ACC112 (cell line): ENCODE data around the gene DPF3.
A peak's percentile ranks its signal among the peaks of the same experiment; 100 is the strongest.

ENCODE experiments used
- H2AFZ ChIP-seq: fragments of 200-600 bp; sonication (generic); one replicate; pipeline ENCODE4 v1.6.0; 2017; ENCODE audit warnings: antibody characterized with exemption, low read length; ENCODE audit not compliant: unreplicated experiment
- H3K27ac ChIP-seq: fragments of 200-600 bp; sonication (generic); 2 replicates; pipeline ENCODE4 v1.5.1; 2014; ENCODE audit warnings: low read depth, mild to moderate bottlenecking, antibody characterized with exemption, low read length, moderate library complexity
- H3K27me3 ChIP-seq: fragments of 200-600 bp; sonication (generic); 2 replicates; pipeline ENCODE4 v1.6.1; 2014; ENCODE audit warnings: mild to moderate bottlenecking, antibody characterized with exemption, low read length, moderate library complexity, mixed read lengths; ENCODE audit not compliant: insufficient read depth
- H3K36me3 ChIP-seq: fragments of 200-600 bp; sonication (generic); 2 replicates; pipeline ENCODE4 v1.6.1; 2016; ENCODE audit warnings: mild to moderate bottlenecking, antibody characterized with exemption, low read length, moderate library complexity, mixed read lengths; ENCODE audit not compliant: insufficient read depth
- H3K4me1 ChIP-seq: fragments of 200-600 bp; sonication (generic); one replicate; pipeline ENCODE4 v1.6.1; 2016; ENCODE audit warnings: low read length, mixed read lengths; ENCODE audit not compliant: insufficient read depth, unreplicated experiment, control insufficient read depth
- H3K4me3 ChIP-seq: fragments of 200-600 bp; sonication (generic); 2 replicates; pipeline ENCODE4 v1.5.1; 2014; ENCODE audit warnings: mild to moderate bottlenecking, low read depth, low read length
- H3K79me2 ChIP-seq: fragments of 200-600 bp; sonication (generic); one replicate; pipeline ENCODE4 v1.6.0; 2016; ENCODE audit warnings: low read length; ENCODE audit not compliant: control insufficient read depth, unreplicated experiment, insufficient read depth

Gene DPF3

DNA sequence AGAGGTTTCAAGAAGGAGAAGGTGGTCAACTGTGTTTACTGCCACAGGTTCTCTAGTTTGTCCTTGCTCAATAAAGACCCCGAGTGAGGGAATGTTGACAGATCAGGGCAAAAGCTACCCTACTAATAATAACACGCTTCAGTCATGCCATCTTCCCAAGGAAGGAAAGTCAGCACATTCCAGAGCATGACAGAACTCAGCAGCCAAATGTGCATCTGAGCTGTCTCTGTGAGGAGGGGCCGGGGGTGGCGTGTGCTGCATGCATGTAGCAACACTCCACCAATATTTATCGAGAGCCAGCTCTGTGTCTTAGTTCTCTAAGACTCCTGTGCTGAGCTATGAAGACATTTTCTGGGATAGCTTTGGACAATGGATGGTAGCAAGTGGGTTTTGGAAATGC lies 260.4 kb downstream of the DPF3 start:
- no peak overlapping the region for H3K27ac ChIP-seq
- H3K36me3 ChIP-seq = peaks cover 3% of the 10 kb centered on the region; the same call in 1 of the 2 replicates
- no peak overlapping the region for H2AFZ ChIP-seq
- no peak overlapping the region for H3K4me3 ChIP-seq
- no peaks in the 10 kb centered on the region for H3K79me2 ChIP-seq
- H3K27me3 ChIP-seq = no peaks in the 10 kb centered on the region
- peaks cover 29% of the 10 kb centered on the region for H3K4me1 ChIP-seq

- H2AFZ ChIP-seq = no peak overlapping the region
Observed at GRCh38 chr14:72632727-72633126, 261.2 kb downstream of the DPF3 start.

DNA sequence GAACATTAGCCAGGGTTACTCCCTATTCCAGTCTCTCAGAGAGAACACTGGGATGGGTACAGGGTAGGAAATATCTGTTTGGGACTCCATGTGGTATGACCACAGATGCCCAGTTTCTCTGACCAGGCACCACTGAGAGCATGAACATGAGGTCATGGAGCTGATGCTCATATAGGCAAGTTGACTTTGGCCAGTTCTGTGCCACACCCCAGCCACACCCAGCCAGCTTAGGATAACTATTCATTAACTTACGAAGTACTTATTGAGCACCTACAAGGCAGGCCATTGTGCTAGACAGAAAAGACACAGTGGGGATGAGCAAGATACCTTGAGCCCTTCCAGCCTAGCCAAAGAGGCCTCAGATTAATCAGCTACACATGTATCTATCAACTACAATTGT lies 262.5 kb downstream of the DPF3 start:
- H2AFZ ChIP-seq = no peak overlapping the region
- no peak overlapping the region for H3K4me3 ChIP-seq
- H3K36me3 ChIP-seq = peaks cover 7% of the 10 kb centered on the region; the same call in 1 of the 2 replicates
- no peak overlapping the region for H3K27ac ChIP-seq
- no peaks in the 10 kb centered on the region for H3K27me3 ChIP-seq
- H3K79me2 ChIP-seq = no peaks in the 10 kb centered on the region
- H3K4me1 ChIP-seq = peaks cover 14% of the 10 kb centered on the region

More at GRCh38 chr14:72632727-72633126, 261.2 kb downstream of the DPF3 start:
- no peaks in the 10 kb centered on the region for H3K79me2 ChIP-seq
- H3K27ac ChIP-seq = no peak overlapping the region
- no peaks in the 10 kb centered on the region for H3K27me3 ChIP-seq
- no peak overlapping the region for H3K4me3 ChIP-seq
- peaks cover 3% of the 10 kb centered on the region; the same call in 1 of the 2 replicates for H3K36me3 ChIP-seq
- peaks cover 21% of the 10 kb centered on the region for H3K4me1 ChIP-seq

- Histone ChIP-seq H3K36me3 (peaks cover 7% of the 10 kb centered on the region; the same call in 1 of the 2 replicates), H3K27ac (no peak overlapping the region), H3K4me3 (no peak overlapping the region), H2AFZ (no peak overlapping the region), H3K27me3 (no peaks in the 10 kb centered on the region), H3K4me1 (peaks cover 5% of the 10 kb centered on the region), H3K79me2 (no peaks in the 10 kb centered on the region)
Observed at GRCh38 chr14:72630374-72630773, 263.5 kb downstream of the DPF3 start.

GRCh38 chr14:72629534-72629933 lies 264.4 kb downstream of the DPF3 start:
- peaks cover 7% of the 10 kb centered on the region; the same call in 1 of the 2 replicates for H3K36me3 ChIP-seq
- no peak overlapping the region for H3K4me3 ChIP-seq
- no peaks in the 10 kb centered on the region for H3K27me3 ChIP-seq
- H2AFZ ChIP-seq = no peak overlapping the region
- H3K4me1 ChIP-seq = no peaks in the 10 kb centered on the region
- no peaks in the 10 kb centered on the region for H3K79me2 ChIP-seq
- H3K27ac ChIP-seq = no peak overlapping the region

DNA sequence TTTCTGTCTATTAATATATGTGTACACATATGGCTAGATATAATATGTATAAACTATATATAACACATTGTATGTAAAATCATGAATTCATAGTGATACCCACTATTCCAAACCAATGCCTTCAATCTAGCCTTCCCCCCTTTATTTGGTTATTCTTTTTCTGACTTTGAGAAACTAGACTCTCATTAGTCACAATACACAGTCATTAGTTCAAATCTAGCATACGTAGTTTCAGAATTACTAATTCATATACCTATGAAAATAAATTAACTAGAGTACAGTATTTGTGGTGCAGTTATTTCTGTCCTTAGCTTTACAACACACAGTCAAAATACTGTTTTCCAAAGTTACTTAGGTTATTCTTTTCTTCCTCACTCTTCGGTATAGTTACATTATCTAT lies 268.2 kb downstream of the DPF3 start:
- no peak overlapping the region for H3K4me3 ChIP-seq
- H3K4me1 ChIP-seq = no peaks in the 10 kb centered on the region
- no peaks in the 10 kb centered on the region for H3K79me2 ChIP-seq
- H3K27me3 ChIP-seq = no peaks in the 10 kb centered on the region
- H2AFZ ChIP-seq = no peak overlapping the region
- no peak overlapping the region for H3K27ac ChIP-seq
- peaks cover 7% of the 10 kb centered on the region; the same call in 1 of the 2 replicates for H3K36me3 ChIP-seq

DNA sequence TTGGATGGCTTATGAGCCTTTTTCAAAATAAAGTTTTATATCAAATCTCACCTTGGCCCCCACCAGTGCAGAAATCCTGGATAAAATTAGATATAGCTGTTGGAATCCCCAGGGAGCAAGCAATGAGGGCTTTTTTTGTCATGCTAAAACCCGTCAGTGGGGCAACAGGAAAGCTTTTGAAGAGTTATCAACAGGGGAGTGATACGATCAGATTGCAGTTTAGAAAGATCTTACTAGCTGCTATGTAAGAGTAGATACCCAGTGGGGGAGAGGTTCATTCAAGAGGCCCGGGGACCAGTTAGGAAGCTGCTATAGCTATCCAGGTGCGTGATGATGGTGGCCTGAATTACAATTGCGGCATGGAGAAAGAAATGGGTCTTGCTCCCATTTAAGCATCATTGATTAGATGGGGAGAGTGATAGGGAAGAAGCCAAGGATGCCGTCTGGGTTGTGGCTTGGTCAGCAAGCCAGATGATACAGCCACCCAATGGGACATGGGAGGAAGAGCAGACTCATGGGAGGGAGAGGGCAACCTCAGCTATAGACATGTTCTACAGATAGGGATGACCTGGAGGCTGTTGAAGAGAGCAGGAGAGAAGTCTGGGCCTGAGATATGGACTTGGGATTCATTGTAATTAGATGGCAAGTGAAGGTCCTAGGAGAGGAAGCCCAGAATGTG lies 272.4 kb downstream of the DPF3 start:
- H3K36me3 ChIP-seq = no peaks in the 10 kb centered on the region
- H3K4me1 ChIP-seq = peaks cover 10% of the 10 kb centered on the region
- no peak overlapping the region for H3K4me3 ChIP-seq
- H2AFZ ChIP-seq = no peak overlapping the region
- no peaks in the 10 kb centered on the region for H3K79me2 ChIP-seq
- H3K27me3 ChIP-seq = no peaks in the 10 kb centered on the region
- no peak overlapping the region for H3K27ac ChIP-seq

GRCh38 chr14:72619881-72620280 lies 274.0 kb downstream of the DPF3 start:
- H2AFZ ChIP-seq = no peak overlapping the region
- no peaks in the 10 kb centered on the region for H3K27me3 ChIP-seq
- no peak overlapping the region for H3K27ac ChIP-seq
- peaks cover 26% of the 10 kb centered on the region for H3K4me1 ChIP-seq
- H3K4me3 ChIP-seq = no peak overlapping the region
- no peaks in the 10 kb centered on the region for H3K36me3 ChIP-seq
- H3K79me2 ChIP-seq = no peaks in the 10 kb centered on the region

GRCh38 chr14:72619111-72619571 lies 274.8 kb downstream of the DPF3 start:
- Histone ChIP-seq H3K4me1 (peaks cover 26% of the 10 kb centered on the region), H3K36me3 (no peaks in the 10 kb centered on the region), H2AFZ (peak overlapping the region; percentile 23), H3K27me3 (no peaks in the 10 kb centered on the region), H3K4me3 (no peak overlapping the region), H3K27ac (no peak overlapping the region), H3K79me2 (no peaks in the 10 kb centered on the region)

- H3K4me3 ChIP-seq = no peak overlapping the region
- no peaks in the 10 kb centered on the region for H3K36me3 ChIP-seq
- no peaks in the 10 kb centered on the region for H3K27me3 ChIP-seq
- H3K4me1 ChIP-seq = peaks cover 32% of the 10 kb centered on the region
- peak overlapping the region; percentile 23 for H2AFZ ChIP-seq
- no peaks in the 10 kb centered on the region for H3K79me2 ChIP-seq
- H3K27ac ChIP-seq = no peak overlapping the region
Observed at GRCh38 chr14:72618424-72618823, 275.5 kb downstream of the DPF3 start.

DNA sequence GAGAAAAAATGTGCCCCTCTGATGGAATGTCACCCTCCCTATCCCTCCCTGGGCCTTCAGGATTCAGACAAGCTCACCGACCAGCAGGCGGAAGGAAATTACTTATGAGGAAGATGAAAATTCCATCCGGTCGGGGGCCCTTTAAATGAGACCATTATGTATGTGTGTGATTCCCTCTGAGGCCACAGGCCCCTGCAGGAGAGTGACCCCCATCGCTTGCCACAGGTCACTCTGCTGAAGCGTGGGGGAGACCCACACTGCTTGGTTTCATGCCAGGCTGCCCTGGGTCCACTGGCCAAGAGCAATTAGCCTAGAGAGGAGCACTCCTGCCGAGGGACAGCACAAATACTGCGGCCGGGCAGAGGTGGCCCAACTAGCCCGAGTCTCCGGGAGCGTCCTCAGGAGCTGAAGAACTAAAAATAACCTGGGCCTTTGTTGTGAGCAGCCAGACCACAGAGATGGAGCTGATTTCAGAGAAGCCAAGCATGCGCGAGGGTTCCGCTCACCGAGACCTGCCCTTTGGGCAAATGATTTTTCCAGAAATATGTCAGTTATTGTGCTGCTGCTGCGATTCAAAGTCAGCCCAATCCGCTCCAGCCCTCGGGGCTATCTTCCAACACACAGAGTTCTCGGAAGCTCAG lies 276.4 kb downstream of the DPF3 start:
- Histone ChIP-seq H3K4me1 (peaks cover 37% of the 10 kb centered on the region), H3K79me2 (no peaks in the 10 kb centered on the region), H3K4me3 (no peak overlapping the region), H2AFZ (no peak overlapping the region), H3K27me3 (no peaks in the 10 kb centered on the region), H3K36me3 (no peaks in the 10 kb centered on the region), H3K27ac (no peak overlapping the region)
